GDM1 (cell line): ENCODE measurements around the gene FADS1.

ENCODE experiments used
- DNase-seq: peaks from one replicate; lab custom pipeline; 2025; lab: John Stamatoyannopoulos, UW

The FADS1 gene

GRCh38 chr11:61846362-61847020 lies 29.7 kb upstream of the FADS1 start:
- DNase-seq, result no peak

- DNase-seq, result no peak
These were observed 28.2 kb upstream of the FADS1 start for GRCh38 chr11:61844909-61845565.

- DNase-seq, result no peak
These were observed 25.7 kb upstream of the FADS1 start for GRCh38 chr11:61842528-61842820.

- DNase-seq, result no peak
These were observed 25.1 kb upstream of the FADS1 start for GRCh38 chr11:61841636-61842527.

- no peak for DNase-seq
These were observed 23.6 kb upstream of the FADS1 start for GRCh38 chr11:61840371-61840770.

- no peak for DNase-seq
These were observed 22.9 kb upstream of the FADS1 start for GRCh38 chr11:61839742-61840141.

- DNase-seq, result no peak
These were observed 22.1 kb upstream of the FADS1 start for GRCh38 chr11:61838921-61839320.

- no peak for DNase-seq
These were observed 21.7 kb upstream of the FADS1 start for GRCh38 chr11:61838501-61838900.

- DNase-seq, result no peak
These were observed 20.7 kb upstream of the FADS1 start for GRCh38 chr11:61837411-61838005.

- DNase-seq, result no peak
These were observed 19.4 kb upstream of the FADS1 start for GRCh38 chr11:61836193-61836592.

- peak; percentile 94 for DNase-seq
These were observed 17.7 kb upstream of the FADS1 start for GRCh38 chr11:61834278-61835048.

GRCh38 chr11:61833926-61834277 lies 17.1 kb upstream of the FADS1 start:
- DNase-seq, result no peak

- no peak for DNase-seq
These were observed 16.7 kb upstream of the FADS1 start for GRCh38 chr11:61833471-61833870.

- DNase-seq, result no peak
These were observed 16.0 kb upstream of the FADS1 start for GRCh38 chr11:61832754-61833153.

- DNase-seq, result no peak
These were observed 15.4 kb upstream of the FADS1 start for GRCh38 chr11:61832207-61832606.

- no peak for DNase-seq
These were observed 13.7 kb upstream of the FADS1 start for GRCh38 chr11:61830237-61831105.

- no peak for DNase-seq
These were observed 13.0 kb upstream of the FADS1 start for GRCh38 chr11:61829806-61830205.

- peak; percentile 21 for DNase-seq
These were observed 12.0 kb upstream of the FADS1 start for GRCh38 chr11:61828629-61829407.

- DNase-seq, result no peak
These were observed 11.5 kb upstream of the FADS1 start for GRCh38 chr11:61828379-61828628.

GRCh38 chr11:61827571-61828378 lies 11.0 kb upstream of the FADS1 start, which contains the start of gene FADS2:
TSS of gene FADS2 (plus strand) at chr11:61828300. CDS start at chr11:61828391, 91 bp downstream.
- peak; percentile 98 for DNase-seq
